ENCODE results near the gene DNAJC3.

The DNAJC3 gene

GRCh38 chr13:95704510-95704909, 27.6 kb downstream of the DNAJC3 start:
- H3K4me3 ChIP-seq (ENCODE audit: low read depth in 1 of 2, low read length in 1 of 2): no peak overlapping the region
- H3K27me3 ChIP-seq: no peaks in the 10 kb centered on the region
- no peaks in the 10 kb centered on the region for H3K9me3 ChIP-seq
- no peaks in the 10 kb centered on the region for H3K36me3 ChIP-seq
- TF ChIP-seq CTCF (IDR thresholded peaks at IDR 0.05): no peak
- H3K27ac ChIP-seq: peak overlapping the region; percentile 62
- H3K4me1 ChIP-seq (ENCODE audit: control insufficient read depth in 1 of 2, insufficient read depth in 1 of 2, low read depth in 1 of 2, low read length in 1 of 2): peaks cover 86 to 90% of the 10 kb centered on the region in 2 experiments

GRCh38 chr13:95706356-95706755, 29.4 kb downstream of the DNAJC3 start:
- no peak for TF ChIP-seq CTCF (IDR thresholded peaks at IDR 0.05)
- Histone ChIP-seq H3K27ac (peak overlapping the region; percentile 92), H3K36me3 (no peaks in the 10 kb centered on the region), H3K4me1 (ENCODE audit: control insufficient read depth in 1 of 2, insufficient read depth in 1 of 2, low read depth in 1 of 2, low read length in 1 of 2) (peaks cover 98% of the 10 kb centered on the region in 2 experiments), H3K9me3 (no peaks in the 10 kb centered on the region), H3K27me3 (no peaks in the 10 kb centered on the region), H3K4me3 (ENCODE audit: low read depth in 1 of 2, low read length in 1 of 2) (peak overlapping the region in 1 of 2 experiments; percentile 62)

GRCh38 chr13:95707035-95707434, 30.1 kb downstream of the DNAJC3 start:
- Histone ChIP-seq H3K36me3 (no peaks in the 10 kb centered on the region), H3K27ac (peak overlapping the region; percentile 92), H3K9me3 (no peaks in the 10 kb centered on the region), H3K4me1 (ENCODE audit: control insufficient read depth in 1 of 2, insufficient read depth in 1 of 2, low read depth in 1 of 2, low read length in 1 of 2) (peaks cover 98% of the 10 kb centered on the region in 2 experiments), H3K4me3 (ENCODE audit: low read depth in 1 of 2, low read length in 1 of 2) (peak overlapping the region; percentile 54 to 62), H3K27me3 (no peaks in the 10 kb centered on the region)
- no peak for TF ChIP-seq CTCF (IDR thresholded peaks at IDR 0.05)

GRCh38 chr13:95707442-95708390, 30.8 kb downstream of the DNAJC3 start:
- Histone ChIP-seq H3K4me1 (ENCODE audit: control insufficient read depth in 1 of 2, insufficient read depth in 1 of 2, low read depth in 1 of 2, low read length in 1 of 2) (peaks cover 98% of the 10 kb centered on the region in 2 experiments), H3K9me3 (no peaks in the 10 kb centered on the region), H3K4me3 (ENCODE audit: low read depth in 1 of 2, low read length in 1 of 2) (peak overlapping the region; percentile 54 to 62), H3K36me3 (no peaks in the 10 kb centered on the region), H3K27me3 (no peaks in the 10 kb centered on the region), H3K27ac (peak overlapping the region; percentile 92)
- TF ChIP-seq CTCF (IDR thresholded peaks at IDR 0.05): no peak

- Histone ChIP-seq H3K27me3 (no peaks in the 10 kb centered on the region), H3K27ac (peak overlapping the region; percentile 92), H3K36me3 (no peaks in the 10 kb centered on the region), H3K4me3 (ENCODE audit: low read depth in 1 of 2, low read length in 1 of 2) (peak overlapping the region; percentile 54 to 62), H3K4me1 (ENCODE audit: control insufficient read depth in 1 of 2, insufficient read depth in 1 of 2, low read depth in 1 of 2, low read length in 1 of 2) (peaks cover 98% of the 10 kb centered on the region in 2 experiments), H3K9me3 (no peaks in the 10 kb centered on the region)
- no peak for TF ChIP-seq CTCF (IDR thresholded peaks at IDR 0.05)
Measured at GRCh38 chr13:95708391-95708774, 31.4 kb downstream of the DNAJC3 start.
